Measurements from ENCODE around the gene CXCL14.

DNA sequence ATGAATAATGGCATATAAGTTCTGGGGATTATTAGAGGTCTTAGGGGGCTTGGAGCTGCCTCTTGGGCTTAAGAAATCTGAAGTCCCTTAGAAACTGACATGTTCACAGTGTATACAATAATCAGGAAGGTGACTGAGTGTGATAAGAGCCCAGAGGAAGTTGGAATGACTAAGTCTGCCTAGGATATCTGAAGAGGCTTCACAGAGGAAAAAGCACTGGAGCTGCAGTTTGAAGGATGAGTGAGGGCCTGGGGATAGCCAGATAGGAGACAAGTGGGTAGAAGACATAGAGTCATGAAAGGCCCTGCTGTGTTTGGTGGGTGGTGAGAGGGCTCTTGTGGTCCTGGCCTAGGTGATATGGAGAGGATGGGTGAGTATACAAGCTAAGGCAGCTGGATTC is 51.9 kb downstream of the CXCL14 start:
- TF ChIP-seq, protein P1, sequence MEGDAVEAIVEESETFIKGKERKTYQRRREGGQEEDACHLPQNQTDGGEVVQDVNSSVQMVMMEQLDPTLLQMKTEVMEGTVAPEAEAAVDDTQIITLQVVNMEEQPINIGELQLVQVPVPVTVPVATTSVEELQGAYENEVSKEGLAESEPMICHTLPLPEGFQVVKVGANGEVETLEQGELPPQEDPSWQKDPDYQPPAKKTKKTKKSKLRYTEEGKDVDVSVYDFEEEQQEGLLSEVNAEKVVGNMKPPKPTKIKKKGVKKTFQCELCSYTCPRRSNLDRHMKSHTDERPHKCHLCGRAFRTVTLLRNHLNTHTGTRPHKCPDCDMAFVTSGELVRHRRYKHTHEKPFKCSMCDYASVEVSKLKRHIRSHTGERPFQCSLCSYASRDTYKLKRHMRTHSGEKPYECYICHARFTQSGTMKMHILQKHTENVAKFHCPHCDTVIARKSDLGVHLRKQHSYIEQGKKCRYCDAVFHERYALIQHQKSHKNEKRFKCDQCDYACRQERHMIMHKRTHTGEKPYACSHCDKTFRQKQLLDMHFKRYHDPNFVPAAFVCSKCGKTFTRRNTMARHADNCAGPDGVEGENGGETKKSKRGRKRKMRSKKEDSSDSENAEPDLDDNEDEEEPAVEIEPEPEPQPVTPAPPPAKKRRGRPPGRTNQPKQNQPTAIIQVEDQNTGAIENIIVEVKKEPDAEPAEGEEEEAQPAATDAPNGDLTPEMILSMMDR (IDR thresholded peaks at IDR 0.05) = no peak
- TF ChIP-seq POLR2A (IDR thresholded peaks at IDR 0.05) (no peak), EP300 (IDR thresholded peaks at IDR 0.05; ENCODE audit: low read depth) (no peak)
